ENCODE measurements around the gene COL24A1. TPM values are rescaled to one million over a fixed set of nuclear protein-coding genes. Genes with fewer than 3 reads are reported as not detected.

The COL24A1 gene
- total RNA-seq, 1 donor from 2014 or later = 0.11 TPM

GRCh38 chr1:86159800-86160199 lies 3.2 kb upstream of the COL24A1 start:
- intact Hi-C loops (cut with DNase I) = no loop called here
- no peaks in the 10 kb centered on the region for H3K36me3 ChIP-seq
- H3K27ac ChIP-seq = no peak overlapping the region

GRCh38 chr1:86155807-86156565 lies 586 bp downstream of the COL24A1 start:
- peaks cover 0 to 4% of the 10 kb centered on the region in 2 donors for H3K4me1 ChIP-seq
- H3K9me3 ChIP-seq = no peaks in the 10 kb centered on the region
- peak overlapping the region; percentile 43 to 60 for H3K4me3 ChIP-seq
- DNase-seq (ENCODE audit: low spot score in 2 of 2) = peak in 1 of 2 donors; percentile 62
- H3K27ac ChIP-seq = no peak overlapping the region
- TF ChIP-seq CTCF (IDR thresholded peaks at IDR 0.05) = no peak
- H3K27me3 ChIP-seq = no peaks in the 10 kb centered on the region
- no peaks in the 10 kb centered on the region for H3K36me3 ChIP-seq
- intact Hi-C loops (cut with DNase I) = no loop called here

More at GRCh38 chr1:86159800-86160199, 3.2 kb upstream of the COL24A1 start:
- H3K4me3 ChIP-seq = no peak overlapping the region
- no peaks in the 10 kb centered on the region for H3K27me3 ChIP-seq
- no peaks in the 10 kb centered on the region for H3K9me3 ChIP-seq
- no peak for TF ChIP-seq CTCF (IDR thresholded peaks at IDR 0.05)
- H3K4me1 ChIP-seq = peaks cover 0 to 4% of the 10 kb centered on the region in 2 donors
- DNase-seq (ENCODE audit: low spot score in 2 of 2) = no peak

GRCh38 chr1:86155051-86155806 lies 1.3 kb downstream of the COL24A1 start:
- H3K27ac ChIP-seq = no peak overlapping the region
- TF ChIP-seq CTCF (IDR thresholded peaks at IDR 0.05) = no peak
- DNase-seq (ENCODE audit: low spot score in 2 of 2) = peak in 1 of 2 donors; percentile 58

GRCh38 chr1:86154571-86155050 lies 2.0 kb downstream of the COL24A1 start:
- intact Hi-C loops (cut with DNase I) = no loop called here
- TF ChIP-seq CTCF (IDR thresholded peaks at IDR 0.05) = no peak
- peak overlapping the region; percentile 43 to 60 for H3K4me3 ChIP-seq
- H3K27me3 ChIP-seq = no peaks in the 10 kb centered on the region
- H3K9me3 ChIP-seq = no peaks in the 10 kb centered on the region
- DNase-seq (ENCODE audit: low spot score in 2 of 2) = no peak
- peaks cover 0 to 4% of the 10 kb centered on the region in 2 donors for H3K4me1 ChIP-seq
- H3K36me3 ChIP-seq = no peaks in the 10 kb centered on the region
- no peak overlapping the region for H3K27ac ChIP-seq

More at GRCh38 chr1:86155051-86155806, 1.3 kb downstream of the COL24A1 start:
- H3K27me3 ChIP-seq = no peaks in the 10 kb centered on the region
- H3K4me3 ChIP-seq = peak overlapping the region; percentile 43 to 60
- H3K9me3 ChIP-seq = no peaks in the 10 kb centered on the region
- H3K4me1 ChIP-seq = peaks cover 0 to 4% of the 10 kb centered on the region in 2 donors
- H3K36me3 ChIP-seq = no peaks in the 10 kb centered on the region
- intact Hi-C loops (cut with DNase I) = no loop called here

- intact Hi-C loops (cut with DNase I) = no loop called here
- Histone ChIP-seq H3K9me3 (no peaks in the 10 kb centered on the region), H3K4me1 (peaks cover 0 to 4% of the 10 kb centered on the region in 2 donors), H3K4me3 (no peak overlapping the region), H3K36me3 (no peaks in the 10 kb centered on the region), H3K27me3 (no peaks in the 10 kb centered on the region), H3K27ac (no peak overlapping the region)
- no peak for TF ChIP-seq CTCF (IDR thresholded peaks at IDR 0.05)
- DNase-seq (ENCODE audit: low spot score in 2 of 2) = no peak
These were observed 2.7 kb downstream of the COL24A1 start for GRCh38 chr1:86153836-86154235.
